WTC11 (cell line): Measurements from ENCODE around the gene MCTS1. TPM values are rescaled to one million over a fixed set of nuclear protein-coding genes. Genes with fewer than 3 reads are reported as not detected.

Source experiments
- ATAC-seq: fragments of 200-7000 bp; cut with Tn5 transposase; 2 replicates; pipeline ENCODE4 v1.10.0; 2021; ENCODE audit warnings: mild to moderate bottlenecking, moderate library complexity
- CTCF ChIA-PET: fragments of 300-600 bp; sonication (Branson Sonifier 250); formaldehyde crosslinking; loops from one replicate; lab custom pipeline; 2021; ENCODE audit warnings: antibody characterized with exemption; lab: Charles Lee
- POLR2A ChIA-PET: fragments of 350-600 bp; sonication (Branson Sonifier 250); formaldehyde crosslinking; loops from one replicate; lab custom pipeline; 2021; ENCODE audit warnings: antibody characterized with exemption; lab: Charles Lee
- DNase-seq: peaks from one replicate; pipeline ENCODE4 v3.0.0; 2021; ENCODE audit warnings: low spot score
- H3K27ac Mint-ChIP-seq: 2 replicates; pipeline ENCODE4 v1.8.0; 2021; ENCODE audit warnings: mixed read lengths
- H3K27me3 Mint-ChIP-seq: 2 replicates; pipeline ENCODE4 v1.8.0; 2021; ENCODE audit warnings: low read depth, mild to moderate bottlenecking, moderate library complexity, mixed read lengths
- H3K36me3 Mint-ChIP-seq: 2 replicates; pipeline ENCODE4 v1.8.0; 2021; ENCODE audit warnings: mixed read lengths
- H3K4me1 Mint-ChIP-seq: 2 replicates; pipeline ENCODE4 v1.8.0; 2022; ENCODE audit warnings: mixed read lengths
- H3K4me3 Mint-ChIP-seq: 2 replicates; pipeline ENCODE4 v1.8.0; 2021; ENCODE audit warnings: mild to moderate bottlenecking, moderate library complexity, mixed read lengths
- H3K9me3 Mint-ChIP-seq: 2 replicates; pipeline ENCODE4 v1.8.0; 2021; ENCODE audit warnings: mixed read lengths
- CBFB ChIP-seq: sonication (generic); formaldehyde crosslinking; IDR thresholded peaks from 2 replicates; pipeline ENCODE4 v1.8.1; 2022; ENCODE audit warnings: mild to moderate bottlenecking, low read depth, missing genetic modification reagents
- ELF4 ChIP-seq: sonication (generic); formaldehyde crosslinking; IDR thresholded peaks from 2 replicates; pipeline ENCODE4 v1.8.1; 2022; ENCODE audit warnings: low read depth, mild to moderate bottlenecking, moderate library complexity, missing genetic modification reagents
- FOXP4 ChIP-seq: sonication (generic); formaldehyde crosslinking; IDR thresholded peaks from 2 replicates; pipeline ENCODE4 v1.8.0; 2022; ENCODE audit warnings: mild to moderate bottlenecking, missing genetic modification reagents
- MXD4 ChIP-seq: fragments of 250-450 bp; sonication (Bioruptor Pico); IDR thresholded peaks from 2 replicates; pipeline ENCODE4 v1.8.0; 2021; ENCODE audit warnings: mild to moderate bottlenecking, moderate library complexity, borderline replicate concordance
- MYBL2 ChIP-seq: sonication (generic); formaldehyde crosslinking; IDR thresholded peaks from 2 replicates; pipeline ENCODE4 v1.8.1; 2023; ENCODE audit warnings: mild to moderate bottlenecking, moderate library complexity, missing genetic modification reagents
- NFE2L1 ChIP-seq: sonication (generic); formaldehyde crosslinking; IDR thresholded peaks from 2 replicates; pipeline ENCODE4 v1.8.1; 2023; ENCODE audit warnings: missing genetic modification reagents
- NFYB ChIP-seq: sonication (generic); formaldehyde crosslinking; conservative IDR thresholded peaks from 2 replicates; pipeline ENCODE4 v1.8.0; 2022; ENCODE audit warnings: low read depth, missing genetic modification reagents
- PRDM15 ChIP-seq: sonication (generic); formaldehyde crosslinking; IDR thresholded peaks from 2 replicates; pipeline ENCODE4 v1.8.0; 2022; ENCODE audit warnings: missing genetic modification reagents
- SP1 ChIP-seq: sonication (generic); formaldehyde crosslinking; conservative IDR thresholded peaks from 2 replicates; pipeline ENCODE4 v1.8.1; 2022; ENCODE audit warnings: missing genetic modification reagents
- TP53 ChIP-seq: sonication (generic); formaldehyde crosslinking; IDR thresholded peaks from 2 replicates; pipeline ENCODE4 v1.8.1; 2023; ENCODE audit warnings: mild to moderate bottlenecking, missing genetic modification reagents
- ZNF121 ChIP-seq: sonication (generic); formaldehyde crosslinking; IDR thresholded peaks from 2 replicates; pipeline ENCODE4 v1.8.0; 2023; ENCODE audit warnings: missing genetic modification reagents
- ZNF425 ChIP-seq: fragments of 250-450 bp; sonication (Bioruptor Pico); conservative IDR thresholded peaks from 2 replicates; pipeline ENCODE4 v1.9.0; 2021; ENCODE audit warnings: mild to moderate bottlenecking
- total RNA-seq: library from RNA; stranded (reverse); gene quantifications from 3 replicates; pipeline ENCODE4 v1.2.3, GENCODE V29; 2021

The MCTS1 gene
- total RNA-seq, 1 experiment from 2014 or later = 22.8 TPM

GRCh38 chrX:120653000-120653399, 49.1 kb downstream of the MCTS1 start (continued):
- no peak for TF ChIP-seq FOXP4 (CRISPR knock-in tag)
- TF ChIP-seq NFYB = no peak
- TF ChIP-seq ZNF425 = no peak
- no peak for TF ChIP-seq ELF4 (CRISPR knock-in tag)
- TF ChIP-seq TP53 (CRISPR knock-in tag) = no peak
- no peak for TF ChIP-seq SP1 (CRISPR knock-in tag)
- TF ChIP-seq CBFB (CRISPR knock-in tag) = no peak
- TF ChIP-seq ZNF121 (CRISPR knock-in tag) = no peak
- no peak for TF ChIP-seq MYBL2 (CRISPR knock-in tag)
- no peak for TF ChIP-seq MXD4

GRCh38 chrX:120660637-120661036, 56.7 kb downstream of the MCTS1 start:
- ChIA-PET CTCF (interaction anchor here (1.3 kb wide), 1 partner anchor 146 kb away, joined by 3 read pairs; no protein-coding TSS in a partner anchor), POLR2A (no interaction called here)
- ATAC-seq = no peak

More at GRCh38 chrX:120660637-120661036, 56.7 kb downstream of the MCTS1 start:
- DNase-seq = no peak
- Mint-ChIP-seq H3K27ac (no peak overlapping the region), H3K4me1 (peaks cover 16% of the 10 kb centered on the region), H3K9me3 (no peaks in the 10 kb centered on the region)
- TF ChIP-seq NFE2L1 (CRISPR knock-in tag) (no peak), PRDM15 (CRISPR knock-in tag) (no peak)
- TF ChIP-seq, all 79 proteins: peak for 0
- no peak overlapping the region for H3K4me3 Mint-ChIP-seq
- H3K36me3 Mint-ChIP-seq = no peaks in the 10 kb centered on the region
- no peaks in the 10 kb centered on the region for H3K27me3 Mint-ChIP-seq

Other genes starting within 250 kb of the MCTS1 start
- not detected in 3 replicates for gene ATP1B4, start 242.0 kb upstream of the MCTS1 start, total RNA-seq
- 28.8 to 33.8 TPM (median 31.2 TPM) in 3 replicates for gene LAMP2, start 134.8 kb upstream of the MCTS1 start, total RNA-seq
- 38.9 to 42.3 TPM (median 42.3 TPM) in 3 replicates for gene CUL4B, start 43.1 kb upstream of the MCTS1 start, total RNA-seq
- 12.9 to 17.0 TPM (median 15.5 TPM) in 3 replicates for gene C1GALT1C1, start 26.0 kb downstream of the MCTS1 start, total RNA-seq